MM.1S (cell line): ENCODE measurements around the gene S1PR5.
"Not testable (repeated sequence)": the region's sequence is repeated elsewhere in the genome, so short reads cannot be mapped to it uniquely, and the experiment has no call there.

Experiments used
- DNase-seq: peaks from one replicate; pipeline ENCODE4 v3.0.0-alpha.2; 2015
- H2AFZ ChIP-seq: fragments of 300-600 bp; sonication (generic); 2 replicates; pipeline ENCODE4 v1.6.0; 2016; ENCODE audit warnings: antibody characterized with exemption, low read length
- H3F3A ChIP-seq: fragments of 300-600 bp; sonication (generic); 2 replicates; pipeline ENCODE4 v1.6.1; 2016; ENCODE audit warnings: mild to moderate bottlenecking, antibody characterized with exemption, low read length, moderate library complexity, mixed read lengths; ENCODE audit not compliant: insufficient read depth
- H3K27ac ChIP-seq: fragments of 300-600 bp; sonication (generic); 2 replicates; pipeline ENCODE4 v1.5.1; 2016; ENCODE audit warnings: mild to moderate bottlenecking, low read length
- H3K27me3 ChIP-seq: fragments of 300-600 bp; sonication (generic); replicated peaks from 2 replicates; pipeline ENCODE4 v1.6.0; 2016; ENCODE audit warnings: low read length; ENCODE audit not compliant: insufficient read depth
- H3K36me3 ChIP-seq: fragments of 300-600 bp; sonication (generic); replicated peaks from 2 replicates; pipeline ENCODE4 v1.6.1; 2016; ENCODE audit warnings: mild to moderate bottlenecking, low read length, mixed read lengths; ENCODE audit not compliant: insufficient read depth
- H3K4me1 ChIP-seq: fragments of 300-600 bp; sonication (generic); 2 replicates; pipeline ENCODE4 v1.6.1; 2016; ENCODE audit warnings: low read length, mixed read lengths
- H3K4me2 ChIP-seq: fragments of 300-600 bp; sonication (generic); 2 replicates; pipeline ENCODE4 v1.6.0; 2016; ENCODE audit warnings: low read depth, low read length
- H3K4me3 ChIP-seq: fragments of 300-600 bp; sonication (generic); 2 replicates; pipeline ENCODE4 v1.5.1; 2016; ENCODE audit warnings: low read length, mixed read lengths
- H3K79me2 ChIP-seq: fragments of 300-600 bp; sonication (generic); 2 replicates; pipeline ENCODE4 v1.6.1; 2016; ENCODE audit warnings: mixed run types, low read length, mixed read lengths
- H3K9ac ChIP-seq: fragments of 300-600 bp; sonication (generic); 2 replicates; pipeline ENCODE4 v1.6.1; 2016; ENCODE audit warnings: low read length, mixed read lengths
- H3K9me2 ChIP-seq: fragments of 300-600 bp; sonication (generic); replicated peaks from 2 replicates; pipeline ENCODE4 v1.6.1; 2016; ENCODE audit warnings: mild to moderate bottlenecking, low read length, mixed read lengths; ENCODE audit not compliant: insufficient read depth
- H3K9me3 ChIP-seq: fragments of 300-600 bp; sonication (generic); replicated peaks from 2 replicates; pipeline ENCODE4 v1.6.1; 2016; ENCODE audit warnings: mild to moderate bottlenecking, low read length, mixed read lengths; ENCODE audit not compliant: insufficient read depth
- H4K20me1 ChIP-seq: fragments of 300-600 bp; sonication (generic); 2 replicates; pipeline ENCODE4 v1.6.1; 2016; ENCODE audit warnings: mild to moderate bottlenecking, low read length, moderate library complexity, mixed read lengths; ENCODE audit not compliant: insufficient read depth
- EZH2 ChIP-seq: fragments of 300-600 bp; sonication (generic); optimal IDR thresholded peaks from 2 replicates; pipeline ENCODE3; 2017; ENCODE audit warnings: low read depth, mild to moderate bottlenecking, antibody characterized with exemption, low read length, mixed read lengths
- EZH2phosphoT487 ChIP-seq: fragments of 300-600 bp; sonication (generic); IDR thresholded peaks from 2 replicates; pipeline ENCODE4 v1.6.1; 2018; ENCODE audit warnings: antibody characterized with exemption, low read length
- TF ChIP-seq, protein P1 (sequence below): fragments of 300-600 bp; sonication (generic); IDR thresholded peaks from 2 replicates; pipeline ENCODE4 v1.5.1; 2016; ENCODE audit warnings: antibody characterized with exemption, low read length, mixed read lengths

The S1PR5 gene

DNA sequence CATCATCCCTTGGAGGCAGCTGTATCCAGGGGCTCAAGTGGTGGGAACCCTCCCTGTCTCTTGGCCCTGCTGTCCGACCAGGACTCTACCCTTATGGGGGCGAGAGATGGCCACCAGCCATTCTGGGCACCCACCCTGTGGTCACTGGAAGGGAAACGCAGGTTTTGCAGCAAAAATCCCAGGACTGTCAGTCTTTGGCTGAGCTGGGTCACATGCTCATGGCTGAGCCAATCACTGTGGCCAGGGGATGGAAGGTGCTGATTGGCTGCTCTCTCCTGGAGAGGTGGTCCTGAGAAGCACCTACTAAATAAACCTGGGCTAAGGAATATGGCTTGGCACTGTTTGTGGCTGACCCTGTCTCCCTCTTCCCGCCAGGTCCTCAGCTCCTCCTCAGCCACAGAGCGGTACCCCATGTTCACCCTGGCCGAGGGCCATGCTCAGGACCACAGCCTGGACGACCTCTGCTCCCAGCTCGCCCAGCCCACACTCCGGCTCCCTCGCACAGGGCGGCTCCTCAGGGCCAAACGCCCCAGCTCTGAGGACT lies 35.3 kb upstream of the S1PR5 start:
- H3K27ac ChIP-seq = no peak overlapping the region
- H3K4me3 ChIP-seq = no peak overlapping the region

DNA sequence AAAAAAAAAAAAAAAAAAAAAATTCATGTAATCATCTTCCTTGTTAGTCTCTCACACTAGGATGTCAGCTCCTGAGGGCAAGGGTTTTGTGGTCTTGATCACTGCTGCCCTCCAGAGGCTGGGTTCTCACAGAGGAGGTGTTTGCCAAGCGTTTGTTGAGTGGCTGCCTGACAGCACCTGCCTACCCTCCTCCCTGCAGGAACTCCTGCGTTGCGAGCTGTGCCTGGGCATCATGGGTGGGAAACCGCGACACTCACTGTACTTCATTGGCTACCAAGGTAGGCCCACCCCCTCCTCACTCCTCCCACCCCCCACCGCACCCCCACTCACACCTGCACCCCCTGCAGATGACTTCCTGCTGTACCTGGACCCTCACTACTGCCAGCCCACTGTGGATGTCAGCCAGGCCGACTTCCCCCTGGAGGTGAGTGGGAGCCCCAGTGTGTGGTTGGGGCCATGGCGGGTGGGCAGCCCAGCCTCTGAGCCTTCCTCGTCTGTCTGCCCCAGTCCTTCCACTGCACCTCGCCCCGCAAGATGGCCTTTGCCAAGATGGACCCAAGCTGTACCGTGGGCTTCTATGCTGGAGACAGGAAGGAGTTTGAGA lies 34.6 kb upstream of the S1PR5 start:
- no peak overlapping the region for H3K9ac ChIP-seq
- no peaks in the 10 kb centered on the region for H3K9me2 ChIP-seq
- no peaks in the 10 kb centered on the region for H3K36me3 ChIP-seq
- H3K4me3 ChIP-seq = no peak overlapping the region
- no peaks in the 10 kb centered on the region for H3K27me3 ChIP-seq
- no peak overlapping the region for H3K27ac ChIP-seq
- no peaks in the 10 kb centered on the region for H3K9me3 ChIP-seq
- TF ChIP-seq EZH2phosphoT487 = no peak
- TF ChIP-seq, protein P1, sequence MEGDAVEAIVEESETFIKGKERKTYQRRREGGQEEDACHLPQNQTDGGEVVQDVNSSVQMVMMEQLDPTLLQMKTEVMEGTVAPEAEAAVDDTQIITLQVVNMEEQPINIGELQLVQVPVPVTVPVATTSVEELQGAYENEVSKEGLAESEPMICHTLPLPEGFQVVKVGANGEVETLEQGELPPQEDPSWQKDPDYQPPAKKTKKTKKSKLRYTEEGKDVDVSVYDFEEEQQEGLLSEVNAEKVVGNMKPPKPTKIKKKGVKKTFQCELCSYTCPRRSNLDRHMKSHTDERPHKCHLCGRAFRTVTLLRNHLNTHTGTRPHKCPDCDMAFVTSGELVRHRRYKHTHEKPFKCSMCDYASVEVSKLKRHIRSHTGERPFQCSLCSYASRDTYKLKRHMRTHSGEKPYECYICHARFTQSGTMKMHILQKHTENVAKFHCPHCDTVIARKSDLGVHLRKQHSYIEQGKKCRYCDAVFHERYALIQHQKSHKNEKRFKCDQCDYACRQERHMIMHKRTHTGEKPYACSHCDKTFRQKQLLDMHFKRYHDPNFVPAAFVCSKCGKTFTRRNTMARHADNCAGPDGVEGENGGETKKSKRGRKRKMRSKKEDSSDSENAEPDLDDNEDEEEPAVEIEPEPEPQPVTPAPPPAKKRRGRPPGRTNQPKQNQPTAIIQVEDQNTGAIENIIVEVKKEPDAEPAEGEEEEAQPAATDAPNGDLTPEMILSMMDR = peak; percentile 20
- no peaks in the 10 kb centered on the region for H3K4me1 ChIP-seq
- 0 out of 2 replicates have a peak, but pooled peaks cover 3% of the 10 kb centered on the region for H3F3A ChIP-seq
- no peaks in the 10 kb centered on the region for H4K20me1 ChIP-seq
- H2AFZ ChIP-seq = no peak overlapping the region
- peak; percentile 54 for DNase-seq
- peaks cover 10% of the 10 kb centered on the region for H3K79me2 ChIP-seq
- no peak overlapping the region for H3K4me2 ChIP-seq

More for the DNA sequence above, 35.3 kb upstream of the S1PR5 start:
- no peak for TF ChIP-seq EZH2phosphoT487
- TF ChIP-seq EZH2 = no peak
- TF ChIP-seq, protein P1 = no peak
- H3K4me1 ChIP-seq = no peaks in the 10 kb centered on the region
- H3K9me3 ChIP-seq = no peaks in the 10 kb centered on the region
- no peak overlapping the region for H3K9ac ChIP-seq
- H3K36me3 ChIP-seq = no peaks in the 10 kb centered on the region
- H3K27me3 ChIP-seq = no peaks in the 10 kb centered on the region
- no peak overlapping the region for H2AFZ ChIP-seq
- peaks cover 5% of the 10 kb centered on the region; the same call in 1 of the 2 replicates for H3K79me2 ChIP-seq
- H4K20me1 ChIP-seq = no peaks in the 10 kb centered on the region
- DNase-seq = no peak
- H3K9me2 ChIP-seq = no peaks in the 10 kb centered on the region
- no peak overlapping the region for H3K4me2 ChIP-seq
- H3F3A ChIP-seq = 0 out of 2 replicates have a peak, but pooled peaks cover 3% of the 10 kb centered on the region

DNA sequence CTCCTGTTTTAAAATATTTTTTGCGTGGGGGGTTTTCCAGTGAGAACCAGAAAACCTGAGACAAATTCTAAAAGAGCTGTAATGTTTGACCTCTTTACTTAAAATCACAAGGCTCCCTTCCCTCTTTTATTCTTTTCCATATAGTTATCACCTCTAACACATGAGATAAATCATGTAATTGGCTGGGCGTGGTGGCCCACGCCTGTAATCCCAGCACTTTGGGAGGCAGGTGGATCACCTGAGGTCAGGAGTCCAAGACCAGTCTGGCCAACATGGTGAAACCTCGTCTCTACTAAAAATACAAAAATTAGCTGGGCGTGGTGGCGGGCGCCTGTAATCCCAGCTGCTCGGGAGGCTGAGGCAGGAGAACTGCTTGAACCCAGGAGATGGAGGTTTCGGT lies 33.8 kb upstream of the S1PR5 start:
- not testable (repeated sequence) for DNase-seq

DNA sequence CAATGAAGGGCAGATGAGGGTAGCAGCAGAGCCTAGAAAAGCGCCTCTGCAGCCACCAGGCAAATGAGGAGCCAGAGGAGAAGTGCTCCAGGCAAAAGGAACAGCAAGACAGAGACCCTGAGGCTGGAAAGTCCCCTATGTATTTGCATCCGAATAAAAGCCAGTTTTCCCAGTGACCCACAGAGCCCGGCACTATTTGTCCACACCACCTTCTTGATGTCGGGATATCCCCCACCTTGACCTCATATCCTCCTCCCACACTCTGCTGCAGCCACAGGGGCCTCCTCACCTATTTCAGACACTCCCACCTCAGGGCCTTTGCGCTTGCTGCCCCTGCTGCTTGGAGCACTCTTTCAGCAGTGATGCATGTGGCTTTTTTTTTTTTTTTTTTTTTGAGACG lies 33.1 kb upstream of the S1PR5 start:
- H3K4me3 ChIP-seq = no peak overlapping the region

More for the DNA sequence above, 33.8 kb upstream of the S1PR5 start:
- not testable (repeated sequence) for H4K20me1 ChIP-seq, H3F3A ChIP-seq, H3K9me3 ChIP-seq, H3K4me2 ChIP-seq, H3K27me3 ChIP-seq, H2AFZ ChIP-seq, H3K4me1 ChIP-seq, H3K9ac ChIP-seq, H3K27ac ChIP-seq, H3K4me3 ChIP-seq, H3K36me3 ChIP-seq, H3K9me2 ChIP-seq
- H3K79me2 ChIP-seq = peaks cover 13% of the 10 kb centered on the region

More for the DNA sequence above, 33.1 kb upstream of the S1PR5 start:
- H3K4me2 ChIP-seq = no peak overlapping the region
- no peaks in the 10 kb centered on the region for H3K4me1 ChIP-seq
- DNase-seq = no peak
- H3K9me2 ChIP-seq = no peaks in the 10 kb centered on the region
- H3F3A ChIP-seq = no peaks in the 10 kb centered on the region
- H2AFZ ChIP-seq = no peak overlapping the region
- peaks cover 20% of the 10 kb centered on the region for H3K79me2 ChIP-seq
- no peak overlapping the region for H3K9ac ChIP-seq
- H3K9me3 ChIP-seq = no peaks in the 10 kb centered on the region
- TF ChIP-seq, protein P1 = no peak
- TF ChIP-seq EZH2 (no peak), EZH2phosphoT487 (no peak)
- H3K27me3 ChIP-seq = no peaks in the 10 kb centered on the region
- no peaks in the 10 kb centered on the region for H4K20me1 ChIP-seq
- no peaks in the 10 kb centered on the region for H3K36me3 ChIP-seq
- no peak overlapping the region for H3K27ac ChIP-seq
